Liver (tissue), 3 donors: Measurements from ENCODE around the gene PTAR1.

Experiments used
- FOXA1 ChIP-seq: IDR thresholded peaks from 2 replicates; pipeline ENCODE4 v1.6.1; 2016; ENCODE audit warnings: antibody characterized with exemption
- FOXA2 ChIP-seq: IDR thresholded peaks from 2 replicates; pipeline ENCODE4 v1.6.1; 2016; ENCODE audit warnings: antibody characterized with exemption
- GABPA ChIP-seq, 2 donors: IDR thresholded peaks in 1 of 2; conservative IDR thresholded peaks in 1 of 2; 2 replicates each; pipeline ENCODE4 v1.6.1; 2016; ENCODE audit warnings: antibody characterized with exemption in 2 of 2, mild to moderate bottlenecking in 1 of 2, moderate library complexity in 1 of 2
- HNF4G ChIP-seq: IDR thresholded peaks from 2 replicates; pipeline ENCODE4 v1.6.1; 2016; ENCODE audit warnings: antibody characterized with exemption
- JUND ChIP-seq, 2 donors: IDR thresholded peaks; 2 replicates each; pipeline ENCODE4 v1.6.1; 2016; ENCODE audit warnings: antibody characterized with exemption in 2 of 2
- NR2F2 ChIP-seq: IDR thresholded peaks from 2 replicates; pipeline ENCODE4 v1.6.1; 2016; ENCODE audit warnings: antibody characterized with exemption
- RAD21 ChIP-seq, 2 donors: IDR thresholded peaks; 2 replicates each; pipeline ENCODE4 v1.6.1; 2016; ENCODE audit warnings: antibody characterized with exemption in 2 of 2, mild to moderate bottlenecking in 2 of 2
- SP1 ChIP-seq: IDR thresholded peaks from 2 replicates; pipeline ENCODE4 v1.6.1; 2018; ENCODE audit warnings: antibody characterized with exemption, mild to moderate bottlenecking
- TAF1 ChIP-seq: conservative IDR thresholded peaks from 2 replicates; pipeline ENCODE4 v1.6.1; 2016; ENCODE audit warnings: antibody characterized with exemption, mild to moderate bottlenecking
- YY1 ChIP-seq: IDR thresholded peaks from 2 replicates; pipeline ENCODE4 v1.6.1; 2016; ENCODE audit warnings: antibody characterized with exemption, mild to moderate bottlenecking
- TF ChIP-seq, protein P1 (sequence below): fragments of 150-350 bp; IDR thresholded peaks from 2 replicates; pipeline ENCODE4 v1.5.1; 2017; ENCODE audit warnings: improper control_type of control experiment, low read depth, low read length; ENCODE audit not compliant: missing input control
- TF ChIP-seq, protein P2 (sequence below): IDR thresholded peaks from 2 replicates; pipeline ENCODE4 v1.6.1; 2016; ENCODE audit warnings: antibody characterized with exemption
- TF ChIP-seq, protein P3 (sequence below): IDR thresholded peaks from 2 replicates; pipeline ENCODE4 v1.6.1; 2016; ENCODE audit warnings: antibody characterized with exemption, mild to moderate bottlenecking
- TF ChIP-seq, protein P4 (sequence below): IDR thresholded peaks from 2 replicates; pipeline ENCODE4 v1.6.1; 2016; ENCODE audit warnings: antibody characterized with exemption
- donor health status: healthy.
- donor health status: healthy.

DNA sequence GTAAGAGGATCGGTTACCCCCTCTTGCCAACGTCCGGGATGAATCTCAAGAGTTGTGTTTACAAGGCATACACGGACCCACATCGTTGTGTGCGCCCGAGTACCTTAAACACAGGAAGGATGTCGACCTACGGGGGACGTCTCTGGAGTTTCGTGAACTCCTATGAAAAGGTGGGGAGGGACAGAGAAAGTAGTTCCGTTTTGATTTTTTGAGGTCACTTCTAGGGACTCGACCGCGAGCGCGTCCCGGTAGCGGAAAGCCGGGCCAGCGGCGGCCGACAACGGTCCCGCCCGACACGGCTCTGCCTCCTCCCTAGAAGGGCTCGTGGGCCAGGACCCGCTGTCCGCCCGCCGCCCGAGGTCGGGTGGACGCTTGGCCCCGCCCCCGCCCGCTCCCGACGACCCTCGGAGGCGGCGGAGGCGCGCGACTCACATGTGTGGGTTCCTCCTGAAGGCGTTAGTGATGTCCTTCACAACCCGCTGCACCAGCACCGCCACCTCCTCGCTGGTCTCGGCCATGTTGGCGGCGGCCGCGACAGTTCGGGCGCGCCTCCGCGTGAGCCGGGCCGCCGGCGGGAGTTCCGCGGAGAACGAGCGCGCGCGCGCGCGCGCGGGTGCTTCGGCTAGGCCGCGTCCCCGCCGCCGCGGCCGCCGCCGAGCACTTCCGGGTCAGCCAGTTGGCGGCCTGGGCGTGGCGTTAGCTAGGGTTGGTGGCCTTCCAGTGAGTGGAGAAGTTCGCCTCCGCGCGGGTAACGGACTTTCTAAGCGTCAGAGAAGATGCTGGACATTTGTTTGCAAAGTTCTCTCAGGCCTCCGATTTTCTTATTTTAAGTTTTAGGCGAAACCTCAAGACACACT lies at the start of gene PTAR1:
- TF ChIP-seq GABPA (IDR thresholded peaks at IDR 0.05 in 1 of 2, conservative IDR thresholded peaks at IDR 0.05 in 1 of 2) (peak; percentile 57 to 78), TAF1 (peak; percentile 45), RAD21 (IDR thresholded peaks at IDR 0.05) (peak; percentile 11 to 15), HNF4G (no peak), JUND (IDR thresholded peaks at IDR 0.05) (no peak), YY1 (peak; percentile 87), NR2F2 (no peak), FOXA1 (no peak), FOXA2 (no peak), SP1 (no peak)
- TF ChIP-seq, protein P1, sequence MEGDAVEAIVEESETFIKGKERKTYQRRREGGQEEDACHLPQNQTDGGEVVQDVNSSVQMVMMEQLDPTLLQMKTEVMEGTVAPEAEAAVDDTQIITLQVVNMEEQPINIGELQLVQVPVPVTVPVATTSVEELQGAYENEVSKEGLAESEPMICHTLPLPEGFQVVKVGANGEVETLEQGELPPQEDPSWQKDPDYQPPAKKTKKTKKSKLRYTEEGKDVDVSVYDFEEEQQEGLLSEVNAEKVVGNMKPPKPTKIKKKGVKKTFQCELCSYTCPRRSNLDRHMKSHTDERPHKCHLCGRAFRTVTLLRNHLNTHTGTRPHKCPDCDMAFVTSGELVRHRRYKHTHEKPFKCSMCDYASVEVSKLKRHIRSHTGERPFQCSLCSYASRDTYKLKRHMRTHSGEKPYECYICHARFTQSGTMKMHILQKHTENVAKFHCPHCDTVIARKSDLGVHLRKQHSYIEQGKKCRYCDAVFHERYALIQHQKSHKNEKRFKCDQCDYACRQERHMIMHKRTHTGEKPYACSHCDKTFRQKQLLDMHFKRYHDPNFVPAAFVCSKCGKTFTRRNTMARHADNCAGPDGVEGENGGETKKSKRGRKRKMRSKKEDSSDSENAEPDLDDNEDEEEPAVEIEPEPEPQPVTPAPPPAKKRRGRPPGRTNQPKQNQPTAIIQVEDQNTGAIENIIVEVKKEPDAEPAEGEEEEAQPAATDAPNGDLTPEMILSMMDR, result no peak
- TF ChIP-seq, protein P2, sequence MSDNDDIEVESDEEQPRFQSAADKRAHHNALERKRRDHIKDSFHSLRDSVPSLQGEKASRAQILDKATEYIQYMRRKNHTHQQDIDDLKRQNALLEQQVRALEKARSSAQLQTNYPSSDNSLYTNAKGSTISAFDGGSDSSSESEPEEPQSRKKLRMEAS, result no peak
- TF ChIP-seq, protein P3, sequence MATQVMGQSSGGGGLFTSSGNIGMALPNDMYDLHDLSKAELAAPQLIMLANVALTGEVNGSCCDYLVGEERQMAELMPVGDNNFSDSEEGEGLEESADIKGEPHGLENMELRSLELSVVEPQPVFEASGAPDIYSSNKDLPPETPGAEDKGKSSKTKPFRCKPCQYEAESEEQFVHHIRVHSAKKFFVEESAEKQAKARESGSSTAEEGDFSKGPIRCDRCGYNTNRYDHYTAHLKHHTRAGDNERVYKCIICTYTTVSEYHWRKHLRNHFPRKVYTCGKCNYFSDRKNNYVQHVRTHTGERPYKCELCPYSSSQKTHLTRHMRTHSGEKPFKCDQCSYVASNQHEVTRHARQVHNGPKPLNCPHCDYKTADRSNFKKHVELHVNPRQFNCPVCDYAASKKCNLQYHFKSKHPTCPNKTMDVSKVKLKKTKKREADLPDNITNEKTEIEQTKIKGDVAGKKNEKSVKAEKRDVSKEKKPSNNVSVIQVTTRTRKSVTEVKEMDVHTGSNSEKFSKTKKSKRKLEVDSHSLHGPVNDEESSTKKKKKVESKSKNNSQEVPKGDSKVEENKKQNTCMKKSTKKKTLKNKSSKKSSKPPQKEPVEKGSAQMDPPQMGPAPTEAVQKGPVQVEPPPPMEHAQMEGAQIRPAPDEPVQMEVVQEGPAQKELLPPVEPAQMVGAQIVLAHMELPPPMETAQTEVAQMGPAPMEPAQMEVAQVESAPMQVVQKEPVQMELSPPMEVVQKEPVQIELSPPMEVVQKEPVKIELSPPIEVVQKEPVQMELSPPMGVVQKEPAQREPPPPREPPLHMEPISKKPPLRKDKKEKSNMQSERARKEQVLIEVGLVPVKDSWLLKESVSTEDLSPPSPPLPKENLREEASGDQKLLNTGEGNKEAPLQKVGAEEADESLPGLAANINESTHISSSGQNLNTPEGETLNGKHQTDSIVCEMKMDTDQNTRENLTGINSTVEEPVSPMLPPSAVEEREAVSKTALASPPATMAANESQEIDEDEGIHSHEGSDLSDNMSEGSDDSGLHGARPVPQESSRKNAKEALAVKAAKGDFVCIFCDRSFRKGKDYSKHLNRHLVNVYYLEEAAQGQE, result peak; percentile 50
- TF ChIP-seq, protein P4, sequence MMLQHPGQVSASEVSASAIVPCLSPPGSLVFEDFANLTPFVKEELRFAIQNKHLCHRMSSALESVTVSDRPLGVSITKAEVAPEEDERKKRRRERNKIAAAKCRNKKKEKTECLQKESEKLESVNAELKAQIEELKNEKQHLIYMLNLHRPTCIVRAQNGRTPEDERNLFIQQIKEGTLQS, result no peak
